DMS114 treated with DMSO at 0.1 percent for 48 hours (cell line): ENCODE measurements around the gene YY1.
A peak's percentile ranks its signal among the peaks of the same experiment; 100 is the strongest.
"Not testable (repeated sequence)": the region's sequence is repeated elsewhere in the genome, so short reads cannot be mapped to it uniquely, and the experiment has no call there.

Experiments
- DNase-seq: peaks from one replicate; lab custom pipeline; 2025; ENCODE audit not compliant: unreplicated experiment; lab: John Stamatoyannopoulos, UW

YY1 gene

GRCh38 chr14:100213956-100214769 is 24.8 kb upstream of the YY1 start:
- peak; percentile 58 for DNase-seq

- no peak for DNase-seq
Observed at GRCh38 chr14:100214770-100215083, 24.2 kb upstream of the YY1 start.

GRCh38 chr14:100215330-100215885 is 23.5 kb upstream of the YY1 start:
- DNase-seq, result no peak

- DNase-seq, result no peak
Observed at GRCh38 chr14:100219126-100219785, 19.7 kb upstream of the YY1 start.

- peak; percentile 14 for DNase-seq
Observed at GRCh38 chr14:100221533-100222223, 17.3 kb upstream of the YY1 start.

- DNase-seq, result no peak
Observed at GRCh38 chr14:100222224-100223093, 16.5 kb upstream of the YY1 start.

GRCh38 chr14:100223332-100224201 is 15.4 kb upstream of the YY1 start:
- no peak for DNase-seq

GRCh38 chr14:100224229-100224866 is 14.6 kb upstream of the YY1 start:
- no peak for DNase-seq

- DNase-seq, result no peak
Observed at GRCh38 chr14:100225169-100225568, 13.8 kb upstream of the YY1 start.

GRCh38 chr14:100230361-100230760 is 8.6 kb upstream of the YY1 start:
- DNase-seq, result no peak

GRCh38 chr14:100234511-100234910 is 4.4 kb upstream of the YY1 start:
- DNase-seq, result no peak

- not testable (repeated sequence) for DNase-seq
Observed at GRCh38 chr14:100236271-100236818, 2.6 kb upstream of the YY1 start.

GRCh38 chr14:100236881-100237280 is 2.1 kb upstream of the YY1 start:
- DNase-seq, result no peak

GRCh38 chr14:100237735-100238418 is 1.1 kb upstream of the YY1 start:
- no peak for DNase-seq

GRCh38 chr14:100239211-100239839 is 381 bp downstream of the YY1 start:
- DNase-seq, result no peak

- peak; percentile 71 for DNase-seq
Observed at GRCh38 chr14:100239840-100240667, 1.1 kb downstream of the YY1 start.

- DNase-seq, result no peak
Observed at GRCh38 chr14:100240668-100241032, 1.7 kb downstream of the YY1 start.
